Fibroblast of lung (primary cell): Measurements from ENCODE around the gene PTRH2. TPM values are rescaled to one million over a fixed set of nuclear protein-coding genes. Genes with fewer than 3 reads are reported as not detected.

Experiments used
- DNase-seq, 2 donors: peaks; one replicate each; pipeline versions ENCODE4 v3.0.0 to v3.0.0-alpha.2; 2010; ENCODE audit warnings: low read depth in 2 of 2
- H2AFZ ChIP-seq: 2 replicates; pipeline ENCODE4 v1.5.1; 2012; ENCODE audit warnings: low read length, control low read depth, inconsistent platforms
- H3K27ac ChIP-seq: 2 replicates; pipeline ENCODE4 v1.5.1; 2011; ENCODE audit warnings: low read length, control low read depth; ENCODE audit not compliant: insufficient read depth
- H3K27me3 ChIP-seq: 2 replicates; pipeline ENCODE4 v1.5.1; 2011; ENCODE audit warnings: mild to moderate bottlenecking, low read length; ENCODE audit not compliant: control insufficient read depth, insufficient read depth
- H3K36me3 ChIP-seq: 2 replicates; pipeline ENCODE4 v1.5.1; 2011; ENCODE audit warnings: low read length; ENCODE audit not compliant: control insufficient read depth, insufficient read depth
- H3K4me1 ChIP-seq: 2 replicates; pipeline ENCODE4 v1.5.1; 2011; ENCODE audit warnings: low read length; ENCODE audit not compliant: control insufficient read depth, insufficient read depth; ENCODE audit errors: extremely low read depth
- H3K4me2 ChIP-seq: 2 replicates; pipeline ENCODE4 v1.5.1; 2011; ENCODE audit warnings: low read length, control low read depth; ENCODE audit not compliant: insufficient read depth; ENCODE audit errors: extremely low read depth
- H3K4me3 ChIP-seq, 4 experiments: fragments of 200-600 bp in 1 of 4; sonication (generic) in 1 of 4; replicated peaks in 1 of 4; 2 replicates each; pipeline ENCODE4 v1.5.1; 2011 to 2016; ENCODE audit warnings: low read length in 4 of 4, low read depth in 3 of 4, mild to moderate bottlenecking in 3 of 4, control low read depth in 2 of 4, inconsistent platforms in 1 of 4, mixed read lengths in 1 of 4; ENCODE audit not compliant: insufficient read depth in 1 of 4; ENCODE audit errors: control extremely low read depth in 1 of 4
- H3K79me2 ChIP-seq: 2 replicates; pipeline ENCODE4 v1.5.1; 2012; ENCODE audit warnings: mild to moderate bottlenecking, low read length, inconsistent platforms; ENCODE audit not compliant: control insufficient read depth, insufficient read depth
- H3K9ac ChIP-seq: 2 replicates; pipeline ENCODE4 v1.5.1; 2011; ENCODE audit warnings: mild to moderate bottlenecking, low read length, control low read depth; ENCODE audit not compliant: insufficient read depth
- H3K9me3 ChIP-seq: 2 replicates; pipeline ENCODE4 v1.5.1; 2012; ENCODE audit warnings: low read depth, low read length; ENCODE audit not compliant: control insufficient read depth, insufficient read depth
- H4K20me1 ChIP-seq: 2 replicates; pipeline ENCODE4 v1.5.1; 2011; ENCODE audit warnings: low read length; ENCODE audit not compliant: control insufficient read depth, insufficient read depth; ENCODE audit errors: extremely low read depth
- EZH2 ChIP-seq: IDR thresholded peaks from 2 replicates; pipeline ENCODE4 v1.5.1; 2012; ENCODE audit warnings: low read length, control low read depth, mild to moderate bottlenecking; ENCODE audit errors: missing control alignments
- polyA plus RNA-seq, 2 donors: library from polyadenylated mRNA; depleted of rRNA in 1 of 2; stranded (reverse) in 1 of 2; unstranded in 1 of 2; fragments of >200 nt; gene quantifications; 2 replicates each; pipeline ENCODE4 v1.2.1, GENCODE V29; 2011 to 2012; ENCODE audit warnings: missing spikeins in 1 of 2
- total RNA-seq: library from RNA; depleted of rRNA; stranded (reverse); fragments of >200 nt; gene quantifications from 2 replicates; pipeline ENCODE4 v1.2.1, GENCODE V29; 2014
- TF ChIP-seq, protein P1 (sequence below), 2 donors: IDR thresholded peaks in 1 of 2; conservative IDR thresholded peaks in 1 of 2; 1 replicate in 1 of 2; 2 replicates in 1 of 2; pipeline ENCODE4 v1.5.1; 2011 to 2012; ENCODE audit warnings: low read length in 2 of 2, control low read depth in 1 of 2, inconsistent platforms in 1 of 2, low read depth in 1 of 2, mild to moderate bottlenecking in 1 of 2

PTRH2 gene
- total and polyA plus RNA-seq, 2 donors (not counting 1 experiment from before 2014, with no cell fraction given), result 26.3 to 60.5 TPM

DNA sequence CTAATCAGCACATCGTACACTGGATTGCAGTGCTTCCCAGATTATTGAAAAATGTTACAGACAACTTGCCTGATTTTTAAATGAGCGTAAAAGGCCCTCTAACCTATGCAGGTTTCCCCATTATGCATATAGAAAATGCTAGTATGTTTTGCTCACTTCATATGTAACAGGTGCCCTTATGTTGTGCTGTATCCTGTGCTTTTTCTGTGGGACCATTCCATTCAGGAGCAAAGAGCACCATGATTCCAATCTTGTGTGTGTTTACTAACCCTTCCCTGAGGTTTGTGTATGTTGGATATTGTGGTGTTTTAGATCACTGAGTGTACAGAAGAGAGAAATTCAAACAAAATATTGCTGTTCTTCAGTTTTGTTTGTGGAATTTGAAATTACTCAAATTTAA is 12.9 kb downstream of the PTRH2 start:
- Histone ChIP-seq H4K20me1 (no peaks in the 10 kb centered on the region), H3K79me2 (peaks cover 57% of the 10 kb centered on the region), H3K9ac (no peak overlapping the region), H2AFZ (no peak overlapping the region), H3K4me1 (no peaks in the 10 kb centered on the region), H3K27ac (no peak overlapping the region), H3K4me3 (no peak overlapping the region), H3K36me3 (peaks cover 24% of the 10 kb centered on the region), H3K27me3 (no peaks in the 10 kb centered on the region), H3K9me3 (no peaks in the 10 kb centered on the region), H3K4me2 (no peak overlapping the region)
- no peak for TF ChIP-seq EZH2
- TF ChIP-seq, protein P1, sequence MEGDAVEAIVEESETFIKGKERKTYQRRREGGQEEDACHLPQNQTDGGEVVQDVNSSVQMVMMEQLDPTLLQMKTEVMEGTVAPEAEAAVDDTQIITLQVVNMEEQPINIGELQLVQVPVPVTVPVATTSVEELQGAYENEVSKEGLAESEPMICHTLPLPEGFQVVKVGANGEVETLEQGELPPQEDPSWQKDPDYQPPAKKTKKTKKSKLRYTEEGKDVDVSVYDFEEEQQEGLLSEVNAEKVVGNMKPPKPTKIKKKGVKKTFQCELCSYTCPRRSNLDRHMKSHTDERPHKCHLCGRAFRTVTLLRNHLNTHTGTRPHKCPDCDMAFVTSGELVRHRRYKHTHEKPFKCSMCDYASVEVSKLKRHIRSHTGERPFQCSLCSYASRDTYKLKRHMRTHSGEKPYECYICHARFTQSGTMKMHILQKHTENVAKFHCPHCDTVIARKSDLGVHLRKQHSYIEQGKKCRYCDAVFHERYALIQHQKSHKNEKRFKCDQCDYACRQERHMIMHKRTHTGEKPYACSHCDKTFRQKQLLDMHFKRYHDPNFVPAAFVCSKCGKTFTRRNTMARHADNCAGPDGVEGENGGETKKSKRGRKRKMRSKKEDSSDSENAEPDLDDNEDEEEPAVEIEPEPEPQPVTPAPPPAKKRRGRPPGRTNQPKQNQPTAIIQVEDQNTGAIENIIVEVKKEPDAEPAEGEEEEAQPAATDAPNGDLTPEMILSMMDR (conservative IDR thresholded peaks at IDR 0.05 in 1 of 2, IDR thresholded peaks at IDR 0.05 in 1 of 2; ENCODE audit: low read depth in 1 of 2, low read length in 2 of 2), result no peak
- no peak for DNase-seq

DNA sequence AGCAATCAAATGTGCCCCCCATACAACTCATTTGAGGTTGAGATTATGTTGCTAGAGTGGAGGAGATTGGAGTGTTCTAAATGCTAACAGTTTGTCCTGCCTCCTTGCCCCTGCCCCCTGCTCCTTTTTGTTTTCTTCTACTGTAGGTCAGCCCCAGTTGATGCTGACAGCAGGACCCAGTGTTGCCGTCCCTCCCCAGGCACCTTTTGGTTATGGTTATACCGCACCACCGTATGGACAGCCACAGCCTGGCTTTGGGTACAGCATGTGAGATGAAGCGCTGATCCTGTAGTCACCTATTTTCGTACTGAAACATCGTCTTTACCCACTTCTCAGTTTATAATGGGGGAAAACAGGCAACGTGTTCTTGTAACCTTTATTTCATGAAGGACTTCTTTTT is 13.6 kb downstream of the PTRH2 start:
- peaks cover 50% of the 10 kb centered on the region for H3K79me2 ChIP-seq
- no peak overlapping the region for H3K9ac ChIP-seq
- H3K27me3 ChIP-seq, result no peaks in the 10 kb centered on the region
- H3K4me1 ChIP-seq, result no peaks in the 10 kb centered on the region
- peaks cover 22% of the 10 kb centered on the region for H3K36me3 ChIP-seq
- TF ChIP-seq, protein P1 (conservative IDR thresholded peaks at IDR 0.05 in 1 of 2, IDR thresholded peaks at IDR 0.05 in 1 of 2; ENCODE audit: low read depth in 1 of 2, low read length in 2 of 2), result no peak
- no peak for TF ChIP-seq EZH2
- no peak overlapping the region for H2AFZ ChIP-seq
- H4K20me1 ChIP-seq, result no peaks in the 10 kb centered on the region
- H3K9me3 ChIP-seq, result no peaks in the 10 kb centered on the region
- no peak for DNase-seq
- no peak overlapping the region for H3K4me2 ChIP-seq
- no peak overlapping the region for H3K27ac ChIP-seq
- no peak overlapping the region for H3K4me3 ChIP-seq

DNA sequence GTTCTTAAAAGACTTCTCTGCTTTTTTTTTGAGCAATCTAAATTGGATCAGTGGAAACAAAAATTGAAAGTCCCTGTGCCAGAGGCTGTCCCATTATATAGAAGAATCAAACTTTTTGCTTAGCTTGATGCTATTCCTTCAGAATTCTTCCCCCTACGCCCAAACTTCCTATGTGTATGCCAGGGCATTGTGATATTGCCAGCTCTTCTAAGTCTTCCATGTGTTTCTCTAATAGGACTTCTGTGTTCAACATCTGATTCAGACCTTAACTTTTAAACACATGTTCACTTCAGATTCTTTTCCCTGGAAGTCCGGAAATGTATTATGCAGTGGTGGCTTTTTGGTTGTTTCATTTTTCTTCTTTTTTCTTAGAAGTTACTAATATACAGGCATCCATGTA is 18.7 kb downstream of the PTRH2 start:
- Histone ChIP-seq H3K79me2 (peaks cover 21% of the 10 kb centered on the region), H4K20me1 (no peaks in the 10 kb centered on the region), H2AFZ (no peak overlapping the region)

More for the DNA sequence above, 18.7 kb downstream of the PTRH2 start:
- H3K27ac ChIP-seq, result no peak overlapping the region
- H3K27me3 ChIP-seq, result no peaks in the 10 kb centered on the region
- TF ChIP-seq, protein P1 (conservative IDR thresholded peaks at IDR 0.05 in 1 of 2, IDR thresholded peaks at IDR 0.05 in 1 of 2; ENCODE audit: low read depth in 1 of 2, low read length in 2 of 2), result no peak
- no peak for TF ChIP-seq EZH2
- H3K4me2 ChIP-seq, result no peak overlapping the region
- no peak for DNase-seq
- no peaks in the 10 kb centered on the region for H3K9me3 ChIP-seq
- H3K36me3 ChIP-seq, result peaks cover 18% of the 10 kb centered on the region
- no peak overlapping the region for H3K9ac ChIP-seq
- no peak overlapping the region for H3K4me3 ChIP-seq
- H3K4me1 ChIP-seq, result no peaks in the 10 kb centered on the region
